ENCODE data around the gene STEAP3.

Gene STEAP3

DNA sequence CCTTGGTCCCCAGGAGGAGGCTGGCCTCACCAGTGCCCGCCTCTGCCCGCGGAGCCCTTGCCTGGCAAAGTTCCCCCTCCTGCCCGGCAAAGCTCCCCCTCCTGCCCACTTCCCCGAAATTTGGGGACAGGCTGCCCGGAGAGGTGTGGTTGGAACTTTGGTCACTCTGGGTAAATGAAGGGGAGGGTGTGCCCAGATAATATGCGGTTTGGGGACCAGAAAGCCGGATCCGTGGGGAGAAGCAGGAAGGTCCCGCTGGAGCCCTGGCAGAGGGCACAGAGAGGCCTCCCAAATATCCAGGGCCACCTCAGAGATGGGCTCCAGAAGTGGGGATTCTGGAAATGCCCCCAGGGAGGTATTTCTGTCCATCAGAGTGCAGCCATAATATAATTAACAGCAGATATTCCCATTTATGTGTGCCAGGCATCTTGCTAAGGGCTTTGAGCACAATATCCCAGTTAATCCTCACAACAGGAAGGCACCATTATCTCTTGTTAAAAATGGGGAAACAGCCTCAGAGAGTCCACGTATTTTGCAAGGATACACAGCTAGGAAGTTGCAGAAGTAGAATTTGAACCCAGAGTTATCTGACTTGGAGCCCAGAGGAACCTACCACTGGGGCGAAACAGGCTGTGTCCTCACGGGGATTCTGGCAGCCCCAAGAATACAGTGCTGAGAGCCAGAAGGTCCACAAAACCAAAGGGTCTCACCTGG lies 914 bp downstream of the STEAP3 start:
- Histone ChIP-seq H3K4me1 (ENCODE audit: control insufficient read depth, insufficient read depth, low read length, poor library complexity, severe bottlenecking) (peaks cover 4% of the 10 kb centered on the region), H3K27me3 (replicated peaks; ENCODE audit: control insufficient read depth, insufficient read depth, low read length, poor library complexity, severe bottlenecking) (peaks cover 17% of the 10 kb centered on the region), H3K27ac (ENCODE audit: insufficient read depth, low read length, poor library complexity, severe bottlenecking) (no peak overlapping the region), H3K36me3 (ENCODE audit: control insufficient read depth, insufficient read depth, low read length) (no peaks in the 10 kb centered on the region), H3K9me3 (ENCODE audit: control insufficient read depth, low read length) (no peaks in the 10 kb centered on the region), H3K4me3 (ENCODE audit: insufficient read depth, low read depth, low read length, poor library complexity, severe bottlenecking) (no peak overlapping the region)
- DNase-seq: no peak

DNA sequence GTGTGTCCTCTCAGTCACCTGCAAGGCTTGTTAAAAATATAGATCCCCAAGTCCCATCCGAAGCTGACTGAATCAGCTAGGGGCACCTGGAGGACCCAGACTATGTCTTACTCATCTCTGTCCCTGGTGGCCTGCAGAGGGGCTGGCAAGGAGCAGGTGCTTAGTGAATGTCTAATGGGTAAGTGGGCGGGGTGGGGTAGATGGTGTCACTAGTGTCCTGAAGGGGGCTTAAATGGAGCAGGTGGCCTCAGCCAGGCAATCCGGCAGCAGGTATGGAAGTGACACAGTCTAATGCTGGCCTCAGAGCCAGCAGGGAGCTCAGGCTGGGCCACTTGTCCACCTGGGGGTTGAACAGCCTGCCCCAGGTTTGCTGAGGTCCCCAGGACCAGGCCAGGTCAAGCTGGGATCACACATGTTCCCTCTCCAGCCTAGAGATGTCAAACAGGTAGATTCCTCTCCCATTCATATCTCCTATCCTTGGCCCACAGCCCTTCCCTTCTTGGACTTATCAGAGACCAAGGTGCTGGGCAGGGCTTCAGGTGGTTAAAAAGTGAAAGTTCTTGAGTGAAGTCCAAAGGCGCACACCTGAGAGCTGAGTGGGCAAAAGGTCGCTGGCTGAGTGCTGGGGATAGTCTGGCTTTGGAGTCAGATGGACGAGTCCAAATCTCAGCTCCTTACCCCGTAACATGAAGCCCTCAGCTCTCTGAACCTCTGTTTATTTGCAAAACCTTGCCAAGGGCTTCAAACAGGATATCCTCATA lies 1.7 kb downstream of the STEAP3 start:
- Histone ChIP-seq H3K27me3 (replicated peaks; ENCODE audit: control insufficient read depth, insufficient read depth, low read length, poor library complexity, severe bottlenecking) (peaks cover 17% of the 10 kb centered on the region), H3K4me3 (ENCODE audit: insufficient read depth, low read depth, low read length, poor library complexity, severe bottlenecking) (no peak overlapping the region), H3K4me1 (ENCODE audit: control insufficient read depth, insufficient read depth, low read length, poor library complexity, severe bottlenecking) (peaks cover 4% of the 10 kb centered on the region)

DNA sequence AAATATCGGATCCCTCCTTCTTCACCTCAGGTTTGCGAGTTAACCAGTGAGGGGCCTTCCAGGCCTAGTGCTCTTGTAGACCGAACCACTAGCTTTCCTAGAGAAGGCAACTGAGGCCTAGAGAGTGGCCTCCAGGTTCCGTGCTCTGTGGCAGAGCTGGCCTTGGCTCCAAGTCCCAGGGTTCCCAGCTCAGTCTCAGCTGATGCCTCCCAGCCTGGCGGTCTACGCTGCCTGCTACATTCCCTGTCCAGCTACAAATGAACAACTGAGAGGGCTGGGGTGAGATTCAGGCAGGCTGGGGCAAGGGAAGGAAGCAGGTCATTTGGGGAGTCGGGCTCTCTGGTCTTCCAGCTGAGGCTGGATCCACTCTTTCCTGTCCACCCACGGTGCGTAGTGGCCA lies 2.3 kb downstream of the STEAP3 start:
- no peak for DNase-seq

More for the DNA sequence above, 1.7 kb downstream of the STEAP3 start:
- no peak for DNase-seq
- H3K27ac ChIP-seq (ENCODE audit: insufficient read depth, low read length, poor library complexity, severe bottlenecking): no peak overlapping the region
- no peaks in the 10 kb centered on the region for H3K9me3 ChIP-seq (ENCODE audit: control insufficient read depth, low read length)
- no peaks in the 10 kb centered on the region for H3K36me3 ChIP-seq (ENCODE audit: control insufficient read depth, insufficient read depth, low read length)

DNA sequence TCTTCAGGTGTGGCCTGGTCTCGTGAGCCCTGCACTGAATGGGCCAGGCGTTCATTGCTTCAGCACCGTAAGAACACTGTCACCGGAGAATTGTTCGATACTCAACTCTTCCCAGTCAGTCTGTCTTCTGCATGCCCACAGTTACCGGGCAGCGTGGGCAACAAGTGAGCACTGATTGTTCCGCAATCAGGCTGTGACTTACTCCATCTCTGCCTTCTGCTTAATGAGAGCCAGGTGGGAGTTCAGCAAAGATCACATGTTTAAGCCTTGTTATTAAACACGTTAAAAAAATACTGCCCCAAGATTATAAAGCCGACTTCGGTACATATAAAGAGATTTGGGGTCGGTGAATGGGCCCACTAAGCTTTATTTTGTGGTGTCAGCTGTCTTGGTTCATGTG lies 3.7 kb downstream of the STEAP3 start:
- Histone ChIP-seq H3K27ac (ENCODE audit: insufficient read depth, low read length, poor library complexity, severe bottlenecking) (no peak overlapping the region), H3K36me3 (ENCODE audit: control insufficient read depth, insufficient read depth, low read length) (no peaks in the 10 kb centered on the region), H3K27me3 (replicated peaks; ENCODE audit: control insufficient read depth, insufficient read depth, low read length, poor library complexity, severe bottlenecking) (peaks cover 9% of the 10 kb centered on the region), H3K4me1 (ENCODE audit: control insufficient read depth, insufficient read depth, low read length, poor library complexity, severe bottlenecking) (peaks cover 4% of the 10 kb centered on the region), H3K9me3 (ENCODE audit: control insufficient read depth, low read length) (no peaks in the 10 kb centered on the region), H3K4me3 (ENCODE audit: insufficient read depth, low read depth, low read length, poor library complexity, severe bottlenecking) (no peak overlapping the region)
- DNase-seq: no peak

More for the DNA sequence above, 2.3 kb downstream of the STEAP3 start:
- Histone ChIP-seq H3K9me3 (ENCODE audit: control insufficient read depth, low read length) (no peaks in the 10 kb centered on the region), H3K4me1 (ENCODE audit: control insufficient read depth, insufficient read depth, low read length, poor library complexity, severe bottlenecking) (peaks cover 4% of the 10 kb centered on the region), H3K27ac (ENCODE audit: insufficient read depth, low read length, poor library complexity, severe bottlenecking) (no peak overlapping the region), H3K4me3 (ENCODE audit: insufficient read depth, low read depth, low read length, poor library complexity, severe bottlenecking) (no peak overlapping the region), H3K27me3 (replicated peaks; ENCODE audit: control insufficient read depth, insufficient read depth, low read length, poor library complexity, severe bottlenecking) (peaks cover 17% of the 10 kb centered on the region), H3K36me3 (ENCODE audit: control insufficient read depth, insufficient read depth, low read length) (no peaks in the 10 kb centered on the region)

DNA sequence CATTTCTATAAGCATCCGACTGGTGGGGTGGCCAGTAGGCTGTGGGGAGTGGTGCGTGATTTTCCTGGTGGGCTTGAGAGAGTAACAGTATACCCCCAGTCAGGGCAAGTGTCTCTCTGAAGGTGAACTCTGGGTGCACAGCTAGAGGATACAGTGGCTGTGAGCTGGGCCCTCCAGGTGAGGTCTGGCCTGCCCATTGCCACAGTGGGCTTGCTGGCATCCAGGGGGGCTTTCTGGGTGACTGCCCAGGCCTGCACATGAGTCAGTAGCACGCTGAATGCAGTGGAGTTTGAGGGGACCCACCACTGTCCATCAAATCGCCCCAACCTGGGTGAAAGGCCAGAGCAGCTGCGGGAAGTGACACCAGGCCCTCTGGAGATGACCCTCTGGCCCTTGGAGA lies 4.5 kb downstream of the STEAP3 start:
- H3K4me3 ChIP-seq (ENCODE audit: insufficient read depth, low read depth, low read length, poor library complexity, severe bottlenecking): no peak overlapping the region
- no peak for DNase-seq
- no peaks in the 10 kb centered on the region for H3K36me3 ChIP-seq (ENCODE audit: control insufficient read depth, insufficient read depth, low read length)
- peaks cover 9% of the 10 kb centered on the region for H3K27me3 ChIP-seq (replicated peaks; ENCODE audit: control insufficient read depth, insufficient read depth, low read length, poor library complexity, severe bottlenecking)
- peaks cover 3% of the 10 kb centered on the region for H3K4me1 ChIP-seq (ENCODE audit: control insufficient read depth, insufficient read depth, low read length, poor library complexity, severe bottlenecking)
- no peak overlapping the region for H3K27ac ChIP-seq (ENCODE audit: insufficient read depth, low read length, poor library complexity, severe bottlenecking)
- H3K9me3 ChIP-seq (ENCODE audit: control insufficient read depth, low read length): no peaks in the 10 kb centered on the region

DNA sequence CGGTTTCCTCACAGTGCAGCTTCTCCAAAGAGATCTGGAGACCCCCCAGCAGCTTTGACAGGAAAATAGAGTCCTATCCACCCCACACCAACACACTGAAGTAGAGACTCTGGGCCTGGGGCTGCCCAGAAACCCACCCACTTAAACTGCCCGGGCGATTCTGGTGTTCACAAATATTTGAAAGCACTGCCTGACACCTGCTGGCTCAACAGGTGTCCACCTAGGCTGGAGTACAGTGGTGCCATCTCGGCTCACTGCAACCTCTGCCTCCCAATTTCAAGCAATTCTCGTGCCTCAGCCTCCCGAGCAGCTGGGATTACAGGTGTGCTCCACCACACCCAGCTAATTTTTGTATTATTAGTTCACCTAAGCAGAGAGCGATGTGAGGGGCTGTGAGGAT lies 5.3 kb downstream of the STEAP3 start:
- no peaks in the 10 kb centered on the region for H3K9me3 ChIP-seq (ENCODE audit: control insufficient read depth, low read length)
- H3K27me3 ChIP-seq (replicated peaks; ENCODE audit: control insufficient read depth, insufficient read depth, low read length, poor library complexity, severe bottlenecking): peaks cover 9% of the 10 kb centered on the region
- no peak overlapping the region for H3K4me3 ChIP-seq (ENCODE audit: insufficient read depth, low read depth, low read length, poor library complexity, severe bottlenecking)
- DNase-seq: no peak
- no peaks in the 10 kb centered on the region for H3K36me3 ChIP-seq (ENCODE audit: control insufficient read depth, insufficient read depth, low read length)
- H3K27ac ChIP-seq (ENCODE audit: insufficient read depth, low read length, poor library complexity, severe bottlenecking): no peak overlapping the region
- H3K4me1 ChIP-seq (ENCODE audit: control insufficient read depth, insufficient read depth, low read length, poor library complexity, severe bottlenecking): no peaks in the 10 kb centered on the region

DNA sequence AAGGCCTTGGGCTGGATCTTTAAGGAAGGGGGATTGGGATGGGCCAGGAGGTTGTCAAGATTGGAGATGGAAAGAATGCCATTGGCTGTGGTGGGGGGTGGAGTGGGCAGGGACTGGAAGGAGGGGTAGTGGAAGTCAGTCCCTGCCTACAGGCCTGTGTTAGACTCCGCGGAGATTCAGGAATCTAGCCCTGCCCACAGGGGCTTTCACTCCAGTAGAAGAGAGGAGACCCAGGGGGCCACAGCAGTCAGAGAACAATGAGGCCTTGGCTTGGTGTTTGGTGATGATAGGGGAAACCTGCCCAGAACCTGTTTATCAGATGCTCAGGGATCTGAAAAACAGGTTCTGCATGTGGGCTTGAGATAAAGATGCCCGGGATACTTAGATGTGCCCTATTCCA lies 6.1 kb downstream of the STEAP3 start:
- H3K4me3 ChIP-seq (ENCODE audit: insufficient read depth, low read depth, low read length, poor library complexity, severe bottlenecking): no peak overlapping the region
- H3K9me3 ChIP-seq (ENCODE audit: control insufficient read depth, low read length): no peaks in the 10 kb centered on the region
- H3K36me3 ChIP-seq (ENCODE audit: control insufficient read depth, insufficient read depth, low read length): no peaks in the 10 kb centered on the region
- H3K27me3 ChIP-seq (replicated peaks; ENCODE audit: control insufficient read depth, insufficient read depth, low read length, poor library complexity, severe bottlenecking): peaks cover 5% of the 10 kb centered on the region
- H3K27ac ChIP-seq (ENCODE audit: insufficient read depth, low read length, poor library complexity, severe bottlenecking): no peak overlapping the region
- H3K4me1 ChIP-seq (ENCODE audit: control insufficient read depth, insufficient read depth, low read length, poor library complexity, severe bottlenecking): no peaks in the 10 kb centered on the region
- DNase-seq: no peak

DNA sequence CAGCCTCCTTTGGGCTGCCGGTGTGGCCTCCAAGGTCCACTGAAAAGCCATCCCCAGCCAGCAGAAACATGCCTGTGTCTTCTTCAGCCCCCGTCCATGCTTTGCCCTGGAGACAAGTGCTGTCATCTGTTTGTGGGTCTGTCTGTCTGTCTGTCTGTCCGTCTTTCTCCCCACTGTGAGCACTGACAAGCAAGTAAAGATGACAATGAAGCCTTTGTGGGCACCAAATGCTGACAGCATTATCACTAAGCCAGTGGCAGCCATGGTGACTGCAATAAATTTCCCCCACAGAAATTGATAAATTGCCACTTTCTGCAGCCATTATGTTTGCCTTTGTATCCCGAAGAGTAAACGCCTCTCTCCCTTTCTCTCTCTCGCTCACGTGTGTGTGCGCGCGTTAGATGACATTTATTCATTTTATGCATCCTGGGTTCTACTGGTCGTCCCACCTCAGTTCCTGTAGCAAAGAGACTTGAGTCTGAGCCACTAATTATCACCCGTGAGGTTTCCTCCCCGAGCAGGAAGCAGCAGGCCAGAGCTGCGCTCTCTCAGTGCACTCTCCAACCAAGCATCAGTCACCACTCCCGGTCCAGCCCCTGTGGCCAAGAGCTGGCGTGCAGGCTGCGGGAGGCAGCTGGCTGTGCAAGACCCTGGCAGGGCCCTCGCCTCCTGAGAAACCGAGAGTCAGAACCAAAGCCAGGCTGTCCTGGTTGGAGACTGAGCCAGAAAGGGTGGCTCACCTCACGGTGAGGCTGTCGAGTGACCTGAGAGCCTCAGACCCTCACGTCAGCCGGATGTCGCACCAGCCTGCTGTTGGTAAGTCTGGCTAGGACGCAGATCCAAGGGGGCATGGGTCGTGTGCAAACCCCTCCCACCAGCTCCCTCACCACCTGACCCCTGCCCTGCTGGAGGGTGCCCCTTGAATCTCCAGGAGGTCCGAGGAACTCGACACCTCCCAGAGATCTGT lies 6.9 kb downstream of the STEAP3 start:
- DNase-seq: no peak
- Histone ChIP-seq H3K4me3 (ENCODE audit: insufficient read depth, low read depth, low read length, poor library complexity, severe bottlenecking) (no peak overlapping the region), H3K4me1 (ENCODE audit: control insufficient read depth, insufficient read depth, low read length, poor library complexity, severe bottlenecking) (no peaks in the 10 kb centered on the region), H3K36me3 (ENCODE audit: control insufficient read depth, insufficient read depth, low read length) (no peaks in the 10 kb centered on the region), H3K9me3 (ENCODE audit: control insufficient read depth, low read length) (no peaks in the 10 kb centered on the region), H3K27ac (ENCODE audit: insufficient read depth, low read length, poor library complexity, severe bottlenecking) (no peak overlapping the region), H3K27me3 (replicated peaks; ENCODE audit: control insufficient read depth, insufficient read depth, low read length, poor library complexity, severe bottlenecking) (no peaks in the 10 kb centered on the region)

DNA sequence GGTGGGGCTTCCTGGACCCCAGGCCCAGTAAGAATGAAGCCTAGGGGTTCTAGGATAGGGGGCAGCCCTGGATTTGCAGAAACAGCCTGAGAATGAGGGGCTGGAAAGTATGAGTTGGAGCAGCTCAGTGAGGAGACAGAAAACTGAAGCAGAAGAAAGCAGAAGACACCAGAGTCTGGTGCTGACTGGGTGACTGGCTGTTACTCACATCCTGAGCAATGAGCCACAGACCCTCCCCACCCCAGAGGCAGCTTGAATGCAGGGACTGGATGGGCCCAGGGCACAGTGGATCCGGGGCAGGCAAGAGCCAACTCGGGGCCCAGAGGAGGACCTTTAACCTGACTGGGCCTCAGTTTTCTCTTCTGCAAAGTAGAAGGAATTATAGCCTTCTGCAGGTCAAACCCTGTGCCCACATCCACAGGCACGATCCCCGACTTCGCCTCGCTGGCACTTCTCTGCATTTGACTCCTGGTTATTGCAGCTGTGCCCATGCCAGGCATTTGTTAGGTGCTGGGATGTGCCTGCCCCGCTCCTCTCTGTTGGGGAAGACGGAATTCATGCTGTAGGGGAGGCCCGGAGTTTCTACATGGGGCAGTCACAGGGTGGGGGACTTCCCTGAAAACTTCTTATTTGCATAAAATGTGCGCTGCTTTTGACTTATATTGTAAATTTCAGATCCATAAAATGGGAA lies 8.5 kb downstream of the STEAP3 start:
- Histone ChIP-seq H3K27ac (ENCODE audit: insufficient read depth, low read length, poor library complexity, severe bottlenecking) (no peak overlapping the region), H3K36me3 (ENCODE audit: control insufficient read depth, insufficient read depth, low read length) (no peaks in the 10 kb centered on the region), H3K4me3 (ENCODE audit: insufficient read depth, low read depth, low read length, poor library complexity, severe bottlenecking) (no peak overlapping the region), H3K9me3 (ENCODE audit: control insufficient read depth, low read length) (no peaks in the 10 kb centered on the region), H3K27me3 (replicated peaks; ENCODE audit: control insufficient read depth, insufficient read depth, low read length, poor library complexity, severe bottlenecking) (no peaks in the 10 kb centered on the region), H3K4me1 (ENCODE audit: control insufficient read depth, insufficient read depth, low read length, poor library complexity, severe bottlenecking) (no peaks in the 10 kb centered on the region)
- no peak for DNase-seq

Measured in effector memory CD4-positive, alpha-beta T cell (primary cell).